G401.6 (cell line): ENCODE measurements around the gene HOXB3.

Experiments
- FAIRE-seq: peaks from 2 replicates; lab custom pipeline; 2012; peaks lifted over from hg19 to GRCh38; lab: Jason Lieb, UNC

The HOXB3 gene

GRCh38 chr17:48586355-48587258 lies 3.4 kb downstream of the HOXB3 start:
- no peak for FAIRE-seq

DNA sequence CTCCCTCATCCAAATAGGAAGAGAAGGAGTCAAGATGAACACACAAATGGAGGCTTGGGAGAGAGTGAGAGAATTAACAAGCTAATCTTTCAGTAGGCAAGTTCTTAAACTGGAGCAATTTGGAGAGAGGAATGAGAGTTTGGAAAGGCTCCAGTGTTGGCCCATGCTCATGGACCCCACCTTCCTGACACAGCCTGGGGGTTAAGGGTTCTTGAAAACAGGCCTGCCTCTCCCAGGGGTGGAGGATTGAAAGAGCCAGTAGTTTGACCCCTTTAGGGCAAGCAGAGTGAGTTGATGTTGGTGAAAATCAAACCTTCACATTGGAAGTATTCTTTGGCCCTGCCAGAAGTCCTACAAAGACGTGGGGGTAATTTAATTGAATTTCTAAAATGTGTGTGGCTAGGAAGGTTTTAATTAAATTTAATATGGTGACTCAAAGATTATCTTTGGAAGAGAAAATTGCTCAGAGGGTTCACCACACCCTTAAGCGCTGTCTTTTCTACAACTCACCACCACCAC lies 5.8 kb downstream of the HOXB3 start:
- no peak for FAIRE-seq

DNA sequence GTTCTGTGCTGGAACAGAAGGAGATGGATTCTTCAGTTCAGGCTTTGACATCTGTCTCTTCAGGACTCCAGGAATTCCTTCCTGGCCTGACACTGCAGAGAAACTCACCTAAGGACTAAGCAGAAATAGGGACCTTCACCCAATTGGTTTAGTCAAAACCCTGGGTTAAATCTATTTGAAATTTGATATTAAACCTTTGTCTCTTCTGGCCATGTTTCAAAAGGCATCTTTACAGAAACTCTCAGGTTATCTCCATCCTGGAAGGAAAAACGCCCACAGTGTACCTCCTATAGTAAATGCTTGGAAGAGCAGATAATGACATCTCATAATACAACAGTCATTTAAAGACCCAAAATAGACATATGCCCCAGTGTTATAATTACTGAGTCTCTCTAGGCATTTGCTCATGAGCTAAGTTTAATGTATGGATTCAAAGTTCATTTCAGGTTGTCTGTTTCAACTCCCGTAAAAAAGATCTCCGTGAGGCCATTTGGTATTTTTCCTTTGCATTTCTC lies 6.3 kb downstream of the HOXB3 start:
- FAIRE-seq = peak; percentile 46

- FAIRE-seq = no peak
Measured at GRCh38 chr17:48582750-48583069, 7.3 kb downstream of the HOXB3 start.

DNA sequence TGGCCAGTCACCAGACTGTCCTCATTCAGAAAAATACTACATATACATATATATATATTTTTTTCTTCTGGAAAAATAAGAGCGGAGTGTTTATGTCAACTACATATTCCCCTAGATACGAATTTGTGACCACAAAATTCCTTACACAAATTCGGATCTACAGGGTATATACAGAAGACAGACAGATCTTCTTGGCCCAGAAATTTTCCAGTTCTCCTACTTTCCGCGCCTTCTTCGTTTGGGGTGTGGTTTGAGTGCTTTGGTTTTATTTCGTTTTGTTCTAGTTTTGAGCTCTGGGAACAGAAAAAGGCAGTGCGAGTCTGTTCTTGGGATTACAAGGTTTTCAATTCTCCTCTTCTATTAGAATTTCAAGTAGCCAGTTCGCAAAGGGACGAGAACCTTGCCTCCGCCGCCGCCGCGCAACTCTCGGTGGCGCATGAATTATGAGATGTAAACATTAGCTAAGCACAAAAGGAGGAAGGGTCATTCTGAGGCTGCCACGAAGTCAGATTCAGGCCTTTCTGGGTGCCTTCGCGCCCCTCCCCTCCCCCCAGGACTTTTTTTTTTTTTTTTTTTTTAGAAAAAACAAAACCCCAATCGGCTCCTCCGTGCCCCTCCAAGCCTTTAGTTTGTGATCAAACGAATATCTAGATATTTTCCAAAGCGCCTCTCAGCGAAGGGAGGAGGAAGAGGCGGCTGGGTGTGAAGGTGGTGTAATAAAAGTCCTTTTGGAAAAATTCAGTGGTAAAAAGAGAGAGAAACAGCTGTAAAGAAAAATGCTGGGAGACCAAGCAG lies 10.1 kb downstream of the HOXB3 start:
- peak; percentile 27 for FAIRE-seq

GRCh38 chr17:48579471-48579759 lies 10.6 kb downstream of the HOXB3 start:
- peak; percentile 11 for FAIRE-seq

- no peak for FAIRE-seq
Measured at GRCh38 chr17:48578616-48579470, 11.2 kb downstream of the HOXB3 start.

DNA sequence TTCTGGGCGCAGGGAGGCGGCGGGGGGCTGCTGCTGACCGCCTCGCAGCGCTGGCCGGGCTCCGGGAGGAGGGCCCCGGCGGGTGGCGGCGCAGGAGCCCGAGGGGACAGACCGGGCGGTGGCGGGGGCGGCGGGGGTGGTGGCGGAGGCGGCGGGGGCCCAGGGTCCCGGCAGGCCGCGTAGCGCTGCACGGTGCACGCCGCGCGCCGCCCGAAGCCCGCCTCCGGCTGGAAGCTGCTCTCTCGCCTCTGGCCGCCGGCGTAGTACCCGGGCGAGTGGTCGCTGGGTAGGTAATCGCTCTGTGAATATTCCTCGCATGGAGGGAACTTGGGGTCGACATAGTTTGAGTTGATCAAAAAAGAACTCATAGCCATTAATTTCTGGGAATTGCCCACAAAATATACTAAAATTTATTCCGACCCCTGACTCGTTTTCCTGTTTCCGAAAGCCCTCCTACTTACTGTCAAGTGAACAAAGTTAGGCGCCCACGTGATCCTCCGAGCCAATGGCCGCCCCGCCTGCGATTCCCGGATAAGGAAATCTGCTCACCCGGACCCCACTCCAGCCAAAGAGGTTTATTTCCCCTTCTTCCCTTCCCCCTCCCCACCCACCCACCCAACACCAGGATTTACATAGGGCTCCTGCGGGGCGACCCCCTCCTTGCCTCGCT lies 12.0 kb downstream of the HOXB3 start, which contains the start of gene HOXB4:
TSS of gene HOXB4 (minus strand) at position 405 of the 670 bp plus-strand sequence. CDS start at position 374, 31 bp downstream.
- peak; percentile 74 for FAIRE-seq

DNA sequence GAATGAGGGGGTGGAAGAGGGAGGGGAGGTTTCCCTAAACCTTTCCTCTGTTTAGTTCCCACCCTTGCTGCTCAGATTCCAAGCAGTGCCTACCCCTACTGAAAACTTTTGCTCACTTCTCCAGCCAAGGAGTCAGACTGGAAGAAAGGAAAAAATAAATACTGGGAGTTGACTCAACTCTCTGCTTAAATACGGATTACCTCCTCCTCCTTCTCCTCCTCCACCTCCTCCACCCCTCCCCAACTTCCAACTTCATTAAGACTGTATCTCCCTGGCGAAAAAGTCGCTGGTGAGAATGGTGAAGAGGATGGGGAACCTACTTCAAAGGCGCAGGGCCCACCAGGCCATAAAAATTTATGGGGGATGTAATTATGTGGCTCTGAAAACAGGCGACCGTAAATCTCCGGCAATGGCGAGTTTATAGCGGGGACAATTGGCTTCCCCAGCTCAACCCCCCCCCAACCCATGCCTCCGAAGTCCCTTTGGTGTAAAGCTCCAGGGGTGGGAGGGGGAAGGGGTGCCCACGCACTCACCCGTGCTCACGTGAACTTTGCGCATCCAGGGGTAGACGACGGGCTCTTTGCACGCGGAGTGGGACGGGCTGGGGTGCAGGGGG lies 12.6 kb downstream of the HOXB3 start:
- FAIRE-seq = peak; percentile 78

DNA sequence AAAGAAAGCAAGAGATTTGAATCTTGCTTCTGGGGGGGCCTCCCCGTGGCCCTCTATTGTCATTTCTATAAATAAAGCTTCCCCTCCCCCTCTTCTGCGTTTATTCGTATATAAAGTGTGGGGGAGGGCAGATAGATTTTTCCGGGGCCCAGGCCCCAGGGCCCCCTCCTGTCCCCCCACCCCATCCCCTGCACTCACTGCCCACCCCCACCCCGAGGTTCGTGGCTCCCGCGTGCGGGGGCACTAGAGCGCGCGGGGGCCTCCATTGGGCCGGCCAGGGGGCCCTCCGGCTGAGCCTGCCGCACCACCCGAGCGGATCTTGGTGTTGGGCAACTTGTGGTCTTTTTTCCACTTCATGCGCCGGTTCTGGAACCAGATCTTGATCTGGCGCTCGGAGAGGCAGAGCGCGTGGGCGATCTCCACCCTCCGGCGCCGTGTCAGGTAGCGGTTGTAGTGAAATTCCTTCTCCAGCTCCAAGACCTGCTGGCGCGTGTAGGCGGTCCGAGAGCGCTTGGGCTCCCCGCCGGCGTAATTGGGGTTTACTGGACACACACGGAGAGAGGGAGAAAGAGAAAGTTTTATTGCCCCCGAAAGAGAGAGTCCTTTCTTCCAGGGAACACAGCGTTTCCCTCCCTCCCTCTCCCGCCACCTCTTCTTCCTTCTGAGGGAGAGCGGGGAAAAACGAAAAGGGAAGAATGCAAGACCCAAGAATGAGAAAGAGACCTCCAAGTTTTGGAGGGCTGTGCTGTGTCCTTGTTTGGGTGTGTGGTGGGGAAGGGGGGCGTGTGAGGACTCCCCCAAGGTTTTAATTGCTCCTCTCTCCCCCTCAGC lies 13.3 kb downstream of the HOXB3 start:
- peak; percentile 3 for FAIRE-seq

DNA sequence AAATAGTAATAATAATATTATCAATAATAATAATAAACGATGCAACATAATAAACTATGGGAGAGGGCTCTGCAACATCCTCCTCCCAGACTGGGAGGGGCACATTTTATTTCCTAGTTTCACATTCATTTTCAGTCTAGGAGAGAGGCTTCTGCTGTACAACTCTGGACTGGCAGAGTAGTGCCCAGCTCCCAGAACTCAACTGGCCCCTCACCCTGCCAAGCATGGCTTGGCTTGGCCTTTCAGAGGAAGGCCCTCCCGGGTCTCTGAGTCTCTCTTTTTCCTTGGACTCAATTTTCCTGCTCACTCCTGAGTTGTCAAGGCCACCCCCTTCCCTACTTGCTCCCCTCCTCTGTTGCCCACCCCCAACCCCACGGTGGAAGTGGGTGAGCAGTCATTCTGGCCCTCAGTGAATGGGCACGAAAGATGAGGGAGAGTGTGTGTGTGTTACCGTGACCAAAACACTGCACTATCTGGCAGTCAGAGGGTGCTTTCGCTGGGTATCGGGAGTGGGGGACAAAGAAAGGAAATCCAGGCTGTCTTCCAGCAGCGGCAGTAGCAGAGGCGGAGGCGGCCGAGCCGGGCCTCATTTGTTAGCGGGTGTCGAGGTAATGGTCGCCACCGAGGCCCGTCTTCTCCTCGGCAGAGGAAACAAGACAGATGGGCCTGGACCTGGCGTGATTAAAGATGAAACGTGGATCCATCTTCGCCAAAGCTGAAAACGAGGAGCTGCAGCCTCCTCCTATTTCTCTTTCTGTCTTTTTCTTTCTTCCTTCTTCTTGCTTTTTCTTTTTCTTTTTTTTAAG lies 14.2 kb downstream of the HOXB3 start:
- peak; percentile 3 for FAIRE-seq

DNA sequence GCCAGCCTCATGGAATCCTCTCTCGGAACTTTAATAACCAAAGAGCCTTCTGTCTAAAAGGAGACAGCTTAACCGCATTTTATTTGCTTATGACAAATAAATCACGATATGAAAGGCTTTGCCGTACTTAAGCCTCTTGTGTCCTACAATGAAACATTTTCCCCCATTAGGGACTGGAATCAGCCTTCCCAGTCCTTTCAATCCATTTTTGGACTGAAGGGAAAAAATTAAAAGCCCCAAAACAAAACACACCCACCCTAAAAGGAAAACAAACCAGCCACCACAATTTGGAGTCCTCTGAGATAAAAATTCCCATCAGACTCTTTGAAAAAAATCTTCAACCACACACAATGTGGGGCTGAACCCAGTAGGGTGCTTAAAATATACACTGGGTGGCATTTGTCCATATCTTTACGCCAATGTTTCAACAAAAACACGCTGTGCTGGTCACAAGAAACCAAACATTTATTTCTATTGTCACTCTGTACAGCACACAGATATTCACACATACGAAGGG lies 14.9 kb downstream of the HOXB3 start:
- no peak for FAIRE-seq

DNA sequence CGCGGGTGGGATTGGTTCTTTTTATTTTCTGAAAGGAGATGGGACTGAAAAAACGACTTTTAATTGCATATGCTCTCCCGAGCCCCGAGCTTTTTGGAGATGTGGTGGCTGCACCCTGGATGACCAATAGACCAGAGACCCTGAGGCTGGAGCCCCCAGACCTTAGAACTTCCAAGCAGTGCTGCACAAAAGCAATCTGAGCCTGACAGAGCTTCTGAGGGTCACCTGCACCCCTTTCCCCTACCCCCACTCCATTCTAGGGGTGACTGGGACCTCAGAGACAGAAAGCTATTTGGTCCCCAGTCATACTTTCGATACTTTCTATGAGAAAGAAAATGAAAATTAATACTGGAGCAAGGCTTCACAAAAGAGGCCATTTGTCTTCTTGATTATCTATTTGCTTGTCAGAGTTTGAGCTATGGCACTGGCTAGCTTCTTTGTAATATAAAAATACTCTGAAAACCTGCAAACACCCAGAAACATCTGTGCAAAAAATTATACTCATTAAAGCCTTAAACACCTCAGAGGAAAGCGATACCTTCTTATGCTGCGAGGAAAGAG lies 15.5 kb downstream of the HOXB3 start:
- no peak for FAIRE-seq

GRCh38 chr17:48571826-48572417 lies 18.1 kb downstream of the HOXB3 start:
- peak; percentile 55 for FAIRE-seq

GRCh38 chr17:48571024-48571818 lies 18.8 kb downstream of the HOXB3 start:
- FAIRE-seq = no peak

GRCh38 chr17:48570325-48571023 lies 19.6 kb downstream of the HOXB3 start:
- no peak for FAIRE-seq
